H1 (cell line): ENCODE results near the gene KRTDAP. TPM values are rescaled to one million over a fixed set of nuclear protein-coding genes. Genes with fewer than 3 reads are reported as not detected.

ENCODE experiments used
- ATF2 ChIP-seq: IDR thresholded peaks from 2 replicates; pipeline ENCODE4 v1.6.1; 2012; ENCODE audit warnings: low read length, inconsistent platforms
- CHD7 ChIP-seq: fragments of 300-600 bp; sonication (generic); IDR thresholded peaks from 2 replicates; pipeline ENCODE4 v1.7.1; 2012; ENCODE audit warnings: low read length, moderate library complexity, mild to moderate bottlenecking, inconsistent platforms; ENCODE audit not compliant: insufficient replicate concordance
- E2F6 ChIP-seq: IDR thresholded peaks from 2 replicates; pipeline ENCODE4 v1.6.1; 2012; ENCODE audit warnings: inconsistent platforms
- RAD21 ChIP-seq, 2 experiments: IDR thresholded peaks in 1 of 2; conservative IDR thresholded peaks in 1 of 2; 2 replicates each; pipeline ENCODE4 v1.6.1; 2011; ENCODE audit warnings: low read depth in 2 of 2, low read length in 2 of 2, improper control_type of control experiment in 1 of 2, inconsistent platforms in 1 of 2, mild to moderate bottlenecking in 1 of 2, moderate library complexity in 1 of 2
- SP2 ChIP-seq: IDR thresholded peaks from 2 replicates; pipeline ENCODE4 v1.6.1; 2012; ENCODE audit warnings: mild to moderate bottlenecking, low read length, inconsistent platforms
- polyA plus RNA-seq, 7 experiments: library from polyadenylated mRNA; depleted of rRNA in 3 of 7; stranded (reverse) in 5 of 7; unstranded in 2 of 7; fragments of >200 nt in 5 of 7; fragments of 200-250 nt in 2 of 7; gene quantifications; 1 replicate in 5 of 7; 2 replicates in 1 of 7; 4 replicates in 1 of 7; pipeline versions ENCODE4 v1.2.1 to v1.2.3, GENCODE V29; 2011 to 2013; ENCODE audit warnings: missing spikeins in 2 of 7, mixed read lengths in 2 of 7
- total RNA-seq: library from RNA; stranded (reverse); fragmentation: NEBNext Ultra II Directional; extraction: Animal tissue kit (Norgen Biotek cat#: 25700); gene quantifications from 2 replicates; pipeline ENCODE4 v1.2.1, GENCODE V29; 2021

The KRTDAP gene
- total and polyA plus RNA-seq, 2 of the 8 experiments (the other 6 are each of a cell fraction or from before 2014, with no cell fraction given) = 0.69 to 0.88 TPM

- TF ChIP-seq RAD21 (IDR thresholded peaks at IDR 0.05 in 1 of 2, conservative IDR thresholded peaks at IDR 0.05 in 1 of 2; ENCODE audit: low read depth in 2 of 2, low read length in 2 of 2) (no peak), CHD7 (no peak), ATF2 (no peak), E2F6 (no peak), SP2 (no peak)
Observed at GRCh38 chr19:35460608-35461007, 29.7 kb downstream of the KRTDAP start (continued).
